SK-N-SH treated with all-trans-retinoic acid at 6 μM for 48 hours (cell line): ENCODE data around the gene AFG1L.

Experiments
- ATAC-seq: fragments of 200-7000 bp; cut with Tn5 transposase; 3 replicates; pipeline ENCODE4 v1.9.1; 2020; ENCODE audit warnings: mild to moderate bottlenecking, moderate library complexity
- ARNTL ChIP-seq: fragments of 450-650 bp; formaldehyde crosslinking; IDR thresholded peaks from 2 replicates; pipeline ENCODE4 v1.5.0; 2020; ENCODE audit warnings: low read depth, mild to moderate bottlenecking, moderate library complexity, borderline replicate concordance
- BACH2 ChIP-seq: fragments of 250-450 bp; sonication (Bioruptor Pico); IDR thresholded peaks from 2 replicates; pipeline ENCODE4 v1.9.0; 2021; ENCODE audit warnings: mild to moderate bottlenecking, borderline replicate concordance
- CSDC2 ChIP-seq: fragments of 250-450 bp; sonication (Bioruptor Pico); IDR thresholded peaks from 2 replicates; pipeline ENCODE4 v1.5.0; 2020; ENCODE audit warnings: mild to moderate bottlenecking, moderate library complexity
- ESRRG ChIP-seq: fragments of 250-450 bp; sonication (Bioruptor Pico); IDR thresholded peaks from 2 replicates; pipeline ENCODE4 v1.6.1; 2021; ENCODE audit warnings: mild to moderate bottlenecking
- GLIS3 ChIP-seq: fragments of 250-450 bp; sonication (Bioruptor Pico); IDR thresholded peaks from 2 replicates; pipeline ENCODE4 v1.5.0; 2020; ENCODE audit warnings: mild to moderate bottlenecking, moderate library complexity
- ISL1 ChIP-seq: fragments of 250-450 bp; sonication (Bioruptor Pico); IDR thresholded peaks from 2 replicates; pipeline ENCODE4 v2.1.2; 2022; ENCODE audit warnings: mild to moderate bottlenecking, moderate library complexity
- OSR1 ChIP-seq: fragments of 250-450 bp; sonication (Bioruptor Pico); IDR thresholded peaks from 2 replicates; pipeline ENCODE4 v1.8.0; 2022; ENCODE audit warnings: moderate library complexity, mild to moderate bottlenecking, inconsistent platforms
- PPARA ChIP-seq: fragments of 250-450 bp; sonication (Bioruptor Pico); IDR thresholded peaks from 2 replicates; pipeline ENCODE4 v1.5.0; 2020; ENCODE audit warnings: mild to moderate bottlenecking, borderline replicate concordance
- SNAI2 ChIP-seq: fragments of 250-450 bp; sonication (Bioruptor Pico); IDR thresholded peaks from 2 replicates; pipeline ENCODE4 v1.5.0; 2020; ENCODE audit warnings: mild to moderate bottlenecking, moderate library complexity
- TCF4 ChIP-seq: fragments of 250-450 bp; sonication (Bioruptor Pico); IDR thresholded peaks from 2 replicates; pipeline ENCODE4 v1.8.0; 2021; ENCODE audit warnings: mild to moderate bottlenecking, moderate library complexity, borderline replicate concordance
- ZC3H10 ChIP-seq: fragments of 250-450 bp; sonication (Bioruptor Pico); IDR thresholded peaks from 2 replicates; pipeline ENCODE4 v1.5.1; 2021; ENCODE audit warnings: mild to moderate bottlenecking, moderate library complexity
- ZFP3 ChIP-seq: fragments of 250-450 bp; sonication (Bioruptor Pico); IDR thresholded peaks from 2 replicates; pipeline ENCODE4 v1.5.0; 2020; ENCODE audit warnings: mild to moderate bottlenecking, moderate library complexity
- ZFP30 ChIP-seq: fragments of 450-650 bp; formaldehyde crosslinking; IDR thresholded peaks from 2 replicates; pipeline ENCODE4 v1.5.0; 2022; ENCODE audit warnings: mild to moderate bottlenecking, moderate library complexity
- ZNF565 ChIP-seq: fragments of 450-650 bp; formaldehyde crosslinking; conservative IDR thresholded peaks from 2 replicates; pipeline ENCODE4 v1.5.0; 2020; ENCODE audit warnings: low read depth, mild to moderate bottlenecking, moderate library complexity
- ZNF70 ChIP-seq: fragments of 450-650 bp; formaldehyde crosslinking; IDR thresholded peaks from 2 replicates; pipeline ENCODE4 v1.5.0; 2020; ENCODE audit warnings: mild to moderate bottlenecking, moderate library complexity
- ZNF8 ChIP-seq: fragments of 450-650 bp; formaldehyde crosslinking; IDR thresholded peaks from 2 replicates; pipeline ENCODE4 v1.5.0; 2020; ENCODE audit warnings: mild to moderate bottlenecking, moderate library complexity
- TF ChIP-seq, protein P1 (sequence below): fragments of 250-450 bp; sonication (Bioruptor Pico); IDR thresholded peaks from 2 replicates; pipeline ENCODE4 v1.5.1; 2020; ENCODE audit warnings: low read depth, mild to moderate bottlenecking, moderate library complexity
- TF ChIP-seq, protein P2 (sequence below): fragments of 250-450 bp; sonication (Bioruptor Pico); IDR thresholded peaks from 2 replicates; pipeline ENCODE4 v1.8.0; 2020; ENCODE audit warnings: mild to moderate bottlenecking, moderate library complexity, borderline replicate concordance
- TF ChIP-seq, protein P3 (sequence below): fragments of 250-450 bp; sonication (Bioruptor Pico); IDR thresholded peaks from 2 replicates; pipeline ENCODE4 v1.5.1; 2021; ENCODE audit warnings: mild to moderate bottlenecking, moderate library complexity
- TF ChIP-seq, protein P4 (sequence below): fragments of 250-450 bp; sonication (Bioruptor Pico); IDR thresholded peaks from 2 replicates; pipeline ENCODE4 v1.5.0; 2020; ENCODE audit warnings: mild to moderate bottlenecking, moderate library complexity
- TF ChIP-seq, protein P5 (sequence below): fragments of 250-450 bp; sonication (Bioruptor Pico); IDR thresholded peaks from 2 replicates; pipeline ENCODE4 v1.8.0; 2021; ENCODE audit warnings: low read depth, mild to moderate bottlenecking, moderate library complexity, borderline replicate concordance

The AFG1L gene

DNA sequence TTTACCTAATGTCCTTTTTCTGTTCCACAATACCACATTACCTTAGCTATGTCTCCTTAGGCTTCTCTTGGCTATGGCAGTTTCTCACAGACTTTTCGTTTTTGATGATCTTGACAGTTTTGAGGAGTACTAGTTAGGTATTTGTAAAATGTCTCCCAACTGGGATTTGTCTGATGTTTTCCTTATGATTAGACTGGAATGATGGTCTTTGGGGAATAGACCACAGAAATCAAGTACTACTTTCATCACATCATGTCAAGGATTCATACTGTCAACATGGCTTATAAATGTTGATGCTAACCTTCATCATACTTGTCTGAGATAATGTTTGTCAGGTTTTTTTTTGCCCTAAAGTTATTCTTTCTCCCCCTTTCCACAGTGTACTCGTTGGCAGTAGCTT is 187.7 kb downstream of the AFG1L start:
- no peak for ATAC-seq
- TF ChIP-seq, protein P1, sequence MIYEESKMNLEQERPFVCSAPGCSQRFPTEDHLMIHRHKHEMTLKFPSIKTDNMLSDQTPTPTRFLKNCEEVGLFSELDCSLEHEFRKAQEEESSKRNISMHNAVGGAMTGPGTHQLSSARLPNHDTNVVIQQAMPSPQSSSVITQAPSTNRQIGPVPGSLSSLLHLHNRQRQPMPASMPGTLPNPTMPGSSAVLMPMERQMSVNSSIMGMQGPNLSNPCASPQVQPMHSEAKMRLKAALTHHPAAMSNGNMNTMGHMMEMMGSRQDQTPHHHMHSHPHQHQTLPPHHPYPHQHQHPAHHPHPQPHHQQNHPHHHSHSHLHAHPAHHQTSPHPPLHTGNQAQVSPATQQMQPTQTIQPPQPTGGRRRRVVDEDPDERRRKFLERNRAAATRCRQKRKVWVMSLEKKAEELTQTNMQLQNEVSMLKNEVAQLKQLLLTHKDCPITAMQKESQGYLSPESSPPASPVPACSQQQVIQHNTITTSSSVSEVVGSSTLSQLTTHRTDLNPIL (CRISPR knock-in tag): no peak
- no peak for TF ChIP-seq SNAI2 (CRISPR knock-in tag)

DNA sequence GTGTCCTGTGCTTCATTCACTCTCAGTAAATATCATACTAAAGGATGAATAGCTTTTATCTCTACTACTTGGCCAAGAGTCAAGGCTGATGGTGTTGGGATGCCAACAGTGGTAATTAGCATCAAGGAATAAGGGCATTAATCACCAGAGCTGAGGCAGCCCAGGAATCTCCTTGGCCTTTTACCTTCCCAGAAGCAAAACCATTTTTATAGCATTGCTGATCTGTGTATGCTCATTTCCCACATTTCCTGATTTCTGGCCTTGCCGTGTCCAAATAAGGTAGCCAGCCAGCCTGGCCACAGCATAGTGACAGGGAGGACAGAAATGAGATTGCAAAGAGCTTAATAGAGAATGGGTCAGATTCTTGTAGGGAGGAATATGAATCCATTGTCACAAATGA is 189.2 kb downstream of the AFG1L start:
- no peak for TF ChIP-seq OSR1 (CRISPR knock-in tag)
- TF ChIP-seq SNAI2 (CRISPR knock-in tag): no peak
- TF ChIP-seq, protein P1 (CRISPR knock-in tag): no peak
- TF ChIP-seq BACH2 (CRISPR knock-in tag): no peak
- no peak for TF ChIP-seq ZC3H10 (CRISPR knock-in tag)
- TF ChIP-seq ZNF8 (CRISPR knock-in tag): no peak
- TF ChIP-seq, protein P2, sequence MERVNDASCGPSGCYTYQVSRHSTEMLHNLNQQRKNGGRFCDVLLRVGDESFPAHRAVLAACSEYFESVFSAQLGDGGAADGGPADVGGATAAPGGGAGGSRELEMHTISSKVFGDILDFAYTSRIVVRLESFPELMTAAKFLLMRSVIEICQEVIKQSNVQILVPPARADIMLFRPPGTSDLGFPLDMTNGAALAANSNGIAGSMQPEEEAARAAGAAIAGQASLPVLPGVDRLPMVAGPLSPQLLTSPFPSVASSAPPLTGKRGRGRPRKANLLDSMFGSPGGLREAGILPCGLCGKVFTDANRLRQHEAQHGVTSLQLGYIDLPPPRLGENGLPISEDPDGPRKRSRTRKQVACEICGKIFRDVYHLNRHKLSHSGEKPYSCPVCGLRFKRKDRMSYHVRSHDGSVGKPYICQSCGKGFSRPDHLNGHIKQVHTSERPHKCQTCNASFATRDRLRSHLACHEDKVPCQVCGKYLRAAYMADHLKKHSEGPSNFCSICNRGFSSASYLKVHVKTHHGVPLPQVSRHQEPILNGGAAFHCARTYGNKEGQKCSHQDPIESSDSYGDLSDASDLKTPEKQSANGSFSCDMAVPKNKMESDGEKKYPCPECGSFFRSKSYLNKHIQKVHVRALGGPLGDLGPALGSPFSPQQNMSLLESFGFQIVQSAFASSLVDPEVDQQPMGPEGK: no peak
- TF ChIP-seq ZFP3: no peak
- no peak for TF ChIP-seq ISL1
- TF ChIP-seq, protein P3, sequence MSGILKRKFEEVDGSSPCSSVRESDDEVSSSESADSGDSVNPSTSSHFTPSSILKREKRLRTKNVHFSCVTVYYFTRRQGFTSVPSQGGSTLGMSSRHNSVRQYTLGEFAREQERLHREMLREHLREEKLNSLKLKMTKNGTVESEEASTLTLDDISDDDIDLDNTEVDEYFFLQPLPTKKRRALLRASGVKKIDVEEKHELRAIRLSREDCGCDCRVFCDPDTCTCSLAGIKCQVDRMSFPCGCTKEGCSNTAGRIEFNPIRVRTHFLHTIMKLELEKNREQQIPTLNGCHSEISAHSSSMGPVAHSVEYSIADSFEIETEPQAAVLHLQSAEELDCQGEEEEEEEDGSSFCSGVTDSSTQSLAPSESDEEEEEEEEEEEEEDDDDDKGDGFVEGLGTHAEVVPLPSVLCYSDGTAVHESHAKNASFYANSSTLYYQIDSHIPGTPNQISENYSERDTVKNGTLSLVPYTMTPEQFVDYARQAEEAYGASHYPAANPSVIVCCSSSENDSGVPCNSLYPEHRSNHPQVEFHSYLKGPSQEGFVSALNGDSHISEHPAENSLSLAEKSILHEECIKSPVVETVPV (CRISPR knock-in tag): no peak
- no peak for TF ChIP-seq TCF4 (CRISPR knock-in tag)
- TF ChIP-seq ARNTL (CRISPR knock-in tag): no peak
- TF ChIP-seq, protein P4, sequence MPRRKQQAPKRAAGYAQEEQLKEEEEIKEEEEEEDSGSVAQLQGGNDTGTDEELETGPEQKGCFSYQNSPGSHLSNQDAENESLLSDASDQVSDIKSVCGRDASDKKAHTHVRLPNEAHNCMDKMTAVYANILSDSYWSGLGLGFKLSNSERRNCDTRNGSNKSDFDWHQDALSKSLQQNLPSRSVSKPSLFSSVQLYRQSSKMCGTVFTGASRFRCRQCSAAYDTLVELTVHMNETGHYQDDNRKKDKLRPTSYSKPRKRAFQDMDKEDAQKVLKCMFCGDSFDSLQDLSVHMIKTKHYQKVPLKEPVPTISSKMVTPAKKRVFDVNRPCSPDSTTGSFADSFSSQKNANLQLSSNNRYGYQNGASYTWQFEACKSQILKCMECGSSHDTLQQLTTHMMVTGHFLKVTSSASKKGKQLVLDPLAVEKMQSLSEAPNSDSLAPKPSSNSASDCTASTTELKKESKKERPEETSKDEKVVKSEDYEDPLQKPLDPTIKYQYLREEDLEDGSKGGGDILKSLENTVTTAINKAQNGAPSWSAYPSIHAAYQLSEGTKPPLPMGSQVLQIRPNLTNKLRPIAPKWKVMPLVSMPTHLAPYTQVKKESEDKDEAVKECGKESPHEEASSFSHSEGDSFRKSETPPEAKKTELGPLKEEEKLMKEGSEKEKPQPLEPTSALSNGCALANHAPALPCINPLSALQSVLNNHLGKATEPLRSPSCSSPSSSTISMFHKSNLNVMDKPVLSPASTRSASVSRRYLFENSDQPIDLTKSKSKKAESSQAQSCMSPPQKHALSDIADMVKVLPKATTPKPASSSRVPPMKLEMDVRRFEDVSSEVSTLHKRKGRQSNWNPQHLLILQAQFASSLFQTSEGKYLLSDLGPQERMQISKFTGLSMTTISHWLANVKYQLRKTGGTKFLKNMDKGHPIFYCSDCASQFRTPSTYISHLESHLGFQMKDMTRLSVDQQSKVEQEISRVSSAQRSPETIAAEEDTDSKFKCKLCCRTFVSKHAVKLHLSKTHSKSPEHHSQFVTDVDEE (CRISPR knock-in tag): no peak
- no peak for TF ChIP-seq ESRRG (CRISPR knock-in tag)
- TF ChIP-seq GLIS3 (CRISPR knock-in tag): no peak
- no peak for TF ChIP-seq CSDC2 (CRISPR knock-in tag)
- TF ChIP-seq PPARA (CRISPR knock-in tag): no peak
- no peak for TF ChIP-seq ZNF565 (CRISPR knock-in tag)
- TF ChIP-seq ZNF70: no peak
- TF ChIP-seq, protein P5, sequence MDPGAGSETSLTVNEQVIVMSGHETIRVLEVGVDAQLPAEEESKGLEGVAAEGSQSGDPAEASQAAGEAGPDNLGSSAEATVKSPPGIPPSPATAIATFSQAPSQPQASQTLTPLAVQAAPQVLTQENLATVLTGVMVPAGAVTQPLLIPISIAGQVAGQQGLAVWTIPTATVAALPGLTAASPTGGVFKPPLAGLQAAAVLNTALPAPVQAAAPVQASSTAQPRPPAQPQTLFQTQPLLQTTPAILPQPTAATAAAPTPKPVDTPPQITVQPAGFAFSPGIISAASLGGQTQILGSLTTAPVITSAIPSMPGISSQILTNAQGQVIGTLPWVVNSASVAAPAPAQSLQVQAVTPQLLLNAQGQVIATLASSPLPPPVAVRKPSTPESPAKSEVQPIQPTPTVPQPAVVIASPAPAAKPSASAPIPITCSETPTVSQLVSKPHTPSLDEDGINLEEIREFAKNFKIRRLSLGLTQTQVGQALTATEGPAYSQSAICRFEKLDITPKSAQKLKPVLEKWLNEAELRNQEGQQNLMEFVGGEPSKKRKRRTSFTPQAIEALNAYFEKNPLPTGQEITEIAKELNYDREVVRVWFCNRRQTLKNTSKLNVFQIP: no peak
- ATAC-seq: no peak

DNA sequence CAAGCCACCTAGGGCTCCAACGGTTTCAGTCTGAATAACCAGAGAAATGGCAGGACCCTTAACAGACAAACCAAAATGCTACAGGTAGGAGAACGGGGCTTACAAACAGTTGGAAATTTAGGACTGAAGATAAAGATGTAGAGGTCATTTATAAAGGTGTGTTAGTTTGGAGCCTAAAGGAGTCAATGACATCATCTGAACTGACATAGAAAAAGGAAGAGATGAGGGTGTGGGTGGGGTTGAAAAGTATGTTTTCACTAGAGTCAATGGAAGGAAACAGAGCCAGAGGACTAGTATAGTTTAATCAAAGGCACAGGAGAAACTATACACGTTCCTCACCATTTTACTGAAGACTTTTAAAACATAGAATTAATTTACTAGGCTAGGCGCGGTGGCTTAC is 194.8 kb downstream of the AFG1L start:
- TF ChIP-seq ZFP30 (CRISPR knock-in tag) (no peak), ZC3H10 (CRISPR knock-in tag) (no peak), ZNF565 (CRISPR knock-in tag) (no peak), GLIS3 (CRISPR knock-in tag) (no peak)
- TF ChIP-seq, protein P2: no peak
- no peak for ATAC-seq
